Activated CD8-positive, alpha-beta T cell treated with anti-CD3 and anti-CD28 coated beads, Interleukin-2, amount 10 ng/mL, durations not matched to agents 7 days and 5 days (primary cell): ENCODE results near the gene RNF17. TPM values are rescaled to one million over a fixed set of nuclear protein-coding genes. Genes with fewer than 3 reads are reported as not detected.
"Not testable (repeated sequence)": the region's sequence is repeated elsewhere in the genome, so short reads cannot be mapped to it uniquely, and the experiment has no call there.

ENCODE experiments used
- ATAC-seq: fragments of 150-1000 bp; cut with Tn5 transposase; one replicate; pipeline ENCODE4 v1.10.0; 2021; ENCODE audit warnings: moderate library complexity
- CTCF ChIA-PET: fragments of 350-600 bp; sonication (Branson Sonifier 250); formaldehyde crosslinking; loops from one replicate; lab custom pipeline; 2021; ENCODE audit warnings: antibody characterized with exemption; lab: Charles Lee
- POLR2A ChIA-PET: fragments of 350-600 bp; sonication (Branson Sonifier 250); formaldehyde crosslinking; loops from one replicate; lab custom pipeline; 2021; ENCODE audit warnings: antibody characterized with exemption; lab: Charles Lee
- DNase-seq: peaks from one replicate; pipeline ENCODE4 v3.0.0-alpha.2; 2020
- H3K27ac Mint-ChIP-seq: one replicate; pipeline ENCODE4 v1.8.0; 2021; ENCODE audit warnings: mild to moderate bottlenecking, mixed read lengths
- H3K27me3 Mint-ChIP-seq: one replicate; pipeline ENCODE4 v1.8.0; 2021; ENCODE audit warnings: low read depth, mixed read lengths
- H3K36me3 Mint-ChIP-seq: one replicate; pipeline ENCODE4 v1.8.0; 2021; ENCODE audit warnings: low read depth, mixed read lengths
- H3K4me1 Mint-ChIP-seq: one replicate; pipeline ENCODE4 v1.8.0; 2021; ENCODE audit warnings: low read depth, mixed read lengths
- H3K4me3 Mint-ChIP-seq: one replicate; pipeline ENCODE4 v1.8.0; 2021; ENCODE audit warnings: mild to moderate bottlenecking, mixed read lengths
- H3K9me3 Mint-ChIP-seq: one replicate; pipeline ENCODE4 v1.8.0; 2022; ENCODE audit warnings: mixed read lengths; ENCODE audit not compliant: insufficient read depth
- total RNA-seq, 2 experiments: library from RNA; stranded (reverse); gene quantifications; one replicate each; pipeline ENCODE4 v1.2.3, GENCODE V29; 2021

Gene RNF17
- total RNA-seq, 2 experiments from 2014 or later = not detected

GRCh38 chr13:24823122-24823710 is 59.2 kb downstream of the RNF17 start:
- H3K9me3 Mint-ChIP-seq, POLR2A ChIA-PET, H3K4me1 Mint-ChIP-seq, DNase-seq, H3K27ac Mint-ChIP-seq, H3K36me3 Mint-ChIP-seq, CTCF ChIA-PET, H3K4me3 Mint-ChIP-seq, ATAC-seq: not testable (repeated sequence)
- peaks cover 16% of the 10 kb centered on the region for H3K27me3 Mint-ChIP-seq

DNA sequence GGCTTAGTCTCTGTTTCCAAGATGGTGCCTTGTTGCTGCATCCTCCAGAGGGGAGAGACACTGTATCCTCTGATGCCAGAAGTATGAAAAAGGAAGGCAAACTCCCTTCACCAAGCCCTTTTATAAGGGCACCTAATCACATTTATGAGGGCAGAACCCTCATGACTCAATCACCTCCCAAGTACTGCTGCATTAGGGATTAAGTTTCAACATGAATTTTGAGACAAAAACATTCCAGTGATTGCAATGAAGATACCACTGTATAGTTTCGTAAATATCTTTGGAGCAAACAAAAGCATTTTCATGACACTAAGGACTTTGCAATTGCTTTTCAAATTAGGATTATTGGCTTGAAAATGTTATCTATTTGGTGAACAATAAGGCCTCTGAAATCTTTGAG is 63.8 kb downstream of the RNF17 start:
- no peak overlapping the region for H3K4me3 Mint-ChIP-seq

GRCh38 chr13:24834902-24835510 is 71.0 kb downstream of the RNF17 start:
- CTCF ChIA-PET = no interaction called here

More for the DNA sequence above, 63.8 kb downstream of the RNF17 start:
- H3K27me3 Mint-ChIP-seq = peaks cover 18% of the 10 kb centered on the region
- H3K9me3 Mint-ChIP-seq = no peaks in the 10 kb centered on the region
- DNase-seq = no peak
- no peak for ATAC-seq
- CTCF ChIA-PET = no interaction called here
- no peaks in the 10 kb centered on the region for H3K36me3 Mint-ChIP-seq
- no peaks in the 10 kb centered on the region for H3K4me1 Mint-ChIP-seq
- H3K27ac Mint-ChIP-seq = no peak overlapping the region
- POLR2A ChIA-PET = no interaction called here

GRCh38 chr13:24837528-24837927 is 73.6 kb downstream of the RNF17 start:
- ATAC-seq, H3K9me3 Mint-ChIP-seq, DNase-seq, H3K4me1 Mint-ChIP-seq, H3K36me3 Mint-ChIP-seq, POLR2A ChIA-PET, H3K27ac Mint-ChIP-seq, CTCF ChIA-PET, H3K4me3 Mint-ChIP-seq: not testable (repeated sequence)
- peaks cover 33% of the 10 kb centered on the region for H3K27me3 Mint-ChIP-seq

More at GRCh38 chr13:24834902-24835510, 71.0 kb downstream of the RNF17 start:
- H3K27me3 Mint-ChIP-seq = peaks cover 27% of the 10 kb centered on the region
- no peaks in the 10 kb centered on the region for H3K36me3 Mint-ChIP-seq
- H3K9me3 Mint-ChIP-seq = no peaks in the 10 kb centered on the region
- POLR2A ChIA-PET = no interaction called here
- H3K4me3 Mint-ChIP-seq = no peak overlapping the region
- ATAC-seq (no peak), DNase-seq (no peak)
- H3K27ac Mint-ChIP-seq = no peak overlapping the region
- H3K4me1 Mint-ChIP-seq = peaks cover 4% of the 10 kb centered on the region

DNA sequence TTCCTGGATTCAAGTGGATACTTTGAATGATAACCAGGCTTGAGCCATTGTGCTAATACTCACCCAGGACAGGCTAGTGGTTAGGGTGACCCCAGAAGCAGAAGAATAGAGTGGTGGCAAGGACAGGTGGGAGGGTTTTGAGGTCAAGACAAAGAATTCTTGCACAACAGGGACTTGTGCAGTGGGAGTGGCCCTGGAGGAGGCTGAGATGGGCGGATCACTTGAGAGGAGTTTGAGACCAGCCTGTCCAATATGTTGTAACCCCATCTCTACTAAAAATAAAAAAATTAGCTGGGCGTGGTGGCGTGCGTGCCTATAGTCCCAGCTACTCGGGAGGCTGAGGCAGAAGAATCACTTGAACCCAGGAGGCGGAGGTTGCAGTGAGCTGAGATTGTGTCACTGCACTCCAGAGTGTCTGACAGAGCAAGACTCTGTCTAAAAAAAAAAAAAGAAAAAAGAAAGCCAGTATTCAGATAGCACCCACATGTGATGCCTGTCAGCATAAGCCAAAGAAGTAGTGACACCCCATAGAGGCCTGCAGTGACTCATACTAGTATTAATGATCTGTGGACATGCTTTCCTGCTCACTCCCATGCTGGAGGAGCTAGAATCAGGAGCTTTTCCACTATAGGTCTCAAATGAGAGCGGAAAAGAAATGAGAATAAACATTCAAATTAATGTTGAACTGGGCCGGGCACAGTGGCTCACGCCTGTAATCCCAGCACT is 78.7 kb downstream of the RNF17 start:
- no peak overlapping the region for H3K27ac Mint-ChIP-seq
- POLR2A ChIA-PET = no interaction called here
- ATAC-seq (no peak), DNase-seq (no peak)
- CTCF ChIA-PET = interaction anchor here (1.2 kb wide), 1 partner anchor 23 kb away, joined by 4 read pairs; no protein-coding TSS in a partner anchor
- H3K4me1 Mint-ChIP-seq = no peaks in the 10 kb centered on the region
- H3K4me3 Mint-ChIP-seq = no peak overlapping the region
- no peaks in the 10 kb centered on the region for H3K36me3 Mint-ChIP-seq
- H3K27me3 Mint-ChIP-seq = peaks cover 37% of the 10 kb centered on the region
- H3K9me3 Mint-ChIP-seq = no peaks in the 10 kb centered on the region

- Mint-ChIP-seq H3K27me3 (peaks cover 17% of the 10 kb centered on the region), H3K4me1 (no peaks in the 10 kb centered on the region), H3K4me3 (no peak overlapping the region), H3K36me3 (no peaks in the 10 kb centered on the region), H3K27ac (no peak overlapping the region), H3K9me3 (no peaks in the 10 kb centered on the region)
- DNase-seq (no peak), ATAC-seq (no peak)
- POLR2A ChIA-PET = no interaction called here
- CTCF ChIA-PET = interaction anchor here (1.0 kb wide), 1 partner anchor 124 kb away, joined by 3 read pairs; no protein-coding TSS in a partner anchor
Observed at GRCh38 chr13:24851546-24851945, 87.6 kb downstream of the RNF17 start.

DNA sequence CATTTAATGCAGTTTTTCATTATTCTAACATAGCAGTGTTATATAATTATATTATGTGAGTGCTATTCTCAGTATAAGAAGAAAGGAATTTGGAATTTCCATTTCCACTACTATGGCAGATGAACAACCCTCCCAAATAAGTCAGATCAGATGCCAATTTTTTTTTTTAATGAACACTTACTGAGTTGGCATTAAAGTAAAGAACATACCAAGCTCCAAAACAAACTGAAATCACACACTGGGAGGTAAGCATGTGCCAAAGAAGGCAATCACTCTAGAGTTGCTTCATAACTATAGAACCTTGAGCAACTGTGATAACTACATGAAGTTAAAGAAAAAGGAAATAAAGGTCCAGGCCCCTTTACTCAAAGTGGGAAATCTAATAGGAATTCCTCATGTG is 90.3 kb downstream of the RNF17 start:
- DNase-seq (no peak), ATAC-seq (no peak)
- H3K4me3 Mint-ChIP-seq = no peak overlapping the region
- ChIA-PET CTCF (no interaction called here), POLR2A (no interaction called here)
- peaks cover 23% of the 10 kb centered on the region for H3K27me3 Mint-ChIP-seq
- no peaks in the 10 kb centered on the region for H3K4me1 Mint-ChIP-seq
- H3K9me3 Mint-ChIP-seq = no peaks in the 10 kb centered on the region
- no peak overlapping the region for H3K27ac Mint-ChIP-seq
- H3K36me3 Mint-ChIP-seq = no peaks in the 10 kb centered on the region

DNA sequence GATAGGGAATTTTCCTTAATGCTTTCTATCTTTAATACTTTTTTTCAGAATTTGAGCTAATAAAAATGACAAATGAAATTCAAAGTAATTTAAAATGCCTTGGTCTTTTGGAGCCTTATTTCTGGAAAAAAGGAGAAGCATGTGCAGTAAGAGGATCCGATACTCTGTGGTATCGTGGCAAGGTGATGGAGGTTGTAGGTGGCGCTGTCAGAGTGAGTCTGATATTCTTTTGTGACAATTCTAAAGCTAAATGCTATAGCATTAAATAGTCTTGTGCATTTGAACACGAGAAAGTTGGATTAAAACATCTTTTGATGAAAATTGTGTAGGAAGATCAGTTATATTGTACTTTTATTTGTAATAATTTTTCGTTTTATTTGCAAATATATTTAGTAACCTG is 95.0 kb downstream of the RNF17 start:
- CTCF ChIA-PET = no interaction called here
- POLR2A ChIA-PET = no interaction called here
- Mint-ChIP-seq H3K27me3 (peaks cover 22% of the 10 kb centered on the region), H3K36me3 (no peaks in the 10 kb centered on the region), H3K27ac (no peak overlapping the region), H3K4me1 (no peaks in the 10 kb centered on the region), H3K9me3 (no peaks in the 10 kb centered on the region), H3K4me3 (no peak overlapping the region)
- DNase-seq = no peak
- ATAC-seq = no peak

- no peak for ATAC-seq
- no peak overlapping the region for H3K27ac Mint-ChIP-seq
- DNase-seq = no peak
- ChIA-PET POLR2A (no interaction called here), CTCF (no interaction called here)
- no peak overlapping the region for H3K4me3 Mint-ChIP-seq
- no peaks in the 10 kb centered on the region for H3K36me3 Mint-ChIP-seq
- H3K9me3 Mint-ChIP-seq = no peaks in the 10 kb centered on the region
- H3K27me3 Mint-ChIP-seq = peaks cover 26% of the 10 kb centered on the region
- H3K4me1 Mint-ChIP-seq = no peaks in the 10 kb centered on the region
Observed at GRCh38 chr13:24860770-24861169, 96.8 kb downstream of the RNF17 start.

- ATAC-seq = no peak
- ChIA-PET POLR2A (no interaction called here), CTCF (no interaction called here)
- H3K4me1 Mint-ChIP-seq = no peaks in the 10 kb centered on the region
- no peaks in the 10 kb centered on the region for H3K9me3 Mint-ChIP-seq
- H3K27ac Mint-ChIP-seq = no peak overlapping the region
- no peak overlapping the region for H3K4me3 Mint-ChIP-seq
- H3K27me3 Mint-ChIP-seq = peaks cover 26% of the 10 kb centered on the region
- DNase-seq = no peak
- no peaks in the 10 kb centered on the region for H3K36me3 Mint-ChIP-seq
Observed at GRCh38 chr13:24861617-24862362, 97.8 kb downstream of the RNF17 start.

DNA sequence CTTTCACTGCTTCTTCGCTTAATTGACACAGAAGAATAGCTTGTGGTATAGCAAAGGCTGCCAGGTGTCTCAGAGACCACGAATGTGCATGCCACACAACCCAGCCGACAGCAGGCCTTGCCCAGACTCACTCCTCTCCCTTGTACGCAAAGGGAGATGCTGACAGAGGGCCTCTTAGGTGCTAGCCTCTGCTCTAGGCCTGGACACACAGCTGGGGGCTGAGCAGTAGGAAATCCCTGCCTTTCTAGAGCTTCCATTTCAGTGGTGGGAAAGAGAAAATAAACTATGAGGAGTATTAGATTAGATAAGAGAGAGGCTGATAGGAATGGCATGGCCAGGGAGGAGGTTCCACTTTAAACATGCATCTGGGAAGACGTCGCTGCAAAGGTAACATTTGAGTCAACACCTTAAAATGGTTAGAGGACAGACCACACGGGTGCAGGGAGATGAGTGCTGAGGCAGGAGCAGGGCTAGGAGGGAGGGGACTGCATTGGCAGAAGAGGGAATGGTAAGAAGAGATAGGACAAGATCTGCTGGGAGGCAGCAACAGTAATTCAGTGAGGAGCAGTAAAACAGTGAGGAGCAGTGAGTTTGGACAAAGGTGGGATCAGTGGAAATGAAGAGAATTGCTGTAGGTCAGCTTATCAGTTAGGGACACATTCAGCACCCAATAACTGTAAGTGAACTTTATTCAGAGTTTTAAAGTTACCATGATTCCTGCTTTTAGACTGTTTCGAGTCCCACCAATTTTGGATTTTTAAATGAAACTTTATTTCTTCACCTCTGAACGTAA is 100.0 kb downstream of the RNF17 start:
- ChIA-PET CTCF (no interaction called here), POLR2A (no interaction called here)
- Mint-ChIP-seq H3K4me1 (no peaks in the 10 kb centered on the region), H3K4me3 (no peak overlapping the region), H3K27me3 (peaks cover 25% of the 10 kb centered on the region), H3K27ac (no peak overlapping the region), H3K36me3 (no peaks in the 10 kb centered on the region), H3K9me3 (no peaks in the 10 kb centered on the region)
- DNase-seq = no peak
- ATAC-seq = no peak
